Mucosa of rectum (tissue), 2 donors: ENCODE data around the gene RSPH1.
A peak's percentile ranks its signal among the peaks of the same experiment; 100 is the strongest.

Experiments used
- H3K27ac ChIP-seq, 2 donors: one replicate each; pipeline ENCODE4 v1.7.0; 2013; ENCODE audit warnings: inconsistent platforms in 2 of 2, low read depth in 2 of 2, low read length in 2 of 2
- H3K27me3 ChIP-seq, 2 donors: one replicate each; pipeline ENCODE4 v1.7.0; 2013; ENCODE audit warnings: low read length in 2 of 2; ENCODE audit not compliant: control insufficient read depth in 2 of 2, insufficient read depth in 2 of 2
- H3K36me3 ChIP-seq, 2 donors: one replicate each; pipeline ENCODE4 v1.7.0; 2013; ENCODE audit warnings: low read length in 2 of 2; ENCODE audit not compliant: control insufficient read depth in 2 of 2, insufficient read depth in 2 of 2
- H3K4me1 ChIP-seq, 2 donors: one replicate each; pipeline ENCODE4 v1.7.0; 2013; ENCODE audit warnings: low read length in 2 of 2, mild to moderate bottlenecking in 1 of 2; ENCODE audit not compliant: control insufficient read depth in 2 of 2, insufficient read depth in 2 of 2
- H3K4me3 ChIP-seq, 2 donors: one replicate each; pipeline ENCODE4 v1.7.0; 2013; ENCODE audit warnings: low read length in 2 of 2
- H3K9ac ChIP-seq, 2 donors: one replicate each; pipeline ENCODE4 v1.7.0; 2013; ENCODE audit warnings: low read length in 2 of 2, low read depth in 1 of 2, mild to moderate bottlenecking in 1 of 2
- H3K9me3 ChIP-seq, 2 donors: one replicate each; pipeline ENCODE4 v1.7.0; 2013; ENCODE audit warnings: low read length in 2 of 2; ENCODE audit not compliant: control insufficient read depth in 2 of 2
- donor health status: healthy.
- donor health status: Normal muscosa, but diverticular disease.

RSPH1 gene

DNA sequence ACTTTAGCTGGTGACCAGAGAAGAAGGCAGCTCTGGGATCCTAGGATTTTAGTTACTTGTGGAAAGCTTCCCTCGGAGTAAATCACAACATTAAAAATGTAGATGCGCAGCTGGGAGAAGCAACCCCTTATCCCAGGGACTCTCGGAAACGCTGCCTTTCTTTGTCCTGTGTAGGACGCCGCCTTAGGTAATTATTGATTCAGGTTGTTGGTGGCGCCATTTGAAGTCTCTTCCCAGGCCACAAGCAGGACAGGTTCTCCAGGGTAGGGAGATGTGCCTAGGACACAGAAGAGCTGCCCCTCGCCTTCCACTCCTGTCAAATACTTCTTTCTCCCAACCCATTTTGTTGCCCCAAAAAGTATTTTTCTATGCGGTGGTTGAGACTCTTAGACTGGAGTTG, 27.9 kb upstream of the RSPH1 start:
- Histone ChIP-seq H3K4me1 (peaks cover 49 to 53% of the 10 kb centered on the region in 2 donors), H3K27me3 (no peaks in the 10 kb centered on the region), H3K9me3 (no peaks in the 10 kb centered on the region), H3K36me3 (peaks cover 22 to 35% of the 10 kb centered on the region in 2 donors), H3K9ac (peak overlapping the region; percentile 56 to 58), H3K4me3 (peak overlapping the region; percentile 25 to 50), H3K27ac (peak overlapping the region; percentile 73 to 86)

DNA sequence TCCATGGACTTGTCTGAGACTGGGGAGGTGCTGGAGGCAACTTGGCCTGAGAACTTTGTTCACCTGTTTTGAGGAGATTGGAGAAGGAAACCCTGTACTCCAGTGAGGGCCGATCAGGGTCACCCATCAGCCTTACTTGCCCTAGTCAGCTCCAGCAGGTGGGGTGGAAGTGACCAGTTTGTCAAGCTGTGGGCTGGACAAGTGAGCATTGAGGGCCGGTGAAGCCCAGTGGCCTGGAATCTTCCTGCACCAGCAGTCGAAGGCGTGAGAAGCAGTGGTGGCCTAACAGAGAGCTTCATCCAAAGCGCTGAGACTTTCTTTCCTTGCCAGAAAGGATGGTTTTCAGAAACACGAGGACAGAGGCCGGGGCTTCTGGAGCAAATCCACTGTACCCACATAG, 27.2 kb upstream of the RSPH1 start:
- H3K9me3 ChIP-seq = no peaks in the 10 kb centered on the region
- H3K4me1 ChIP-seq = peaks cover 48 to 52% of the 10 kb centered on the region in 2 donors
- peak overlapping the region in 1 of 2 donors; percentile 25 for H3K27ac ChIP-seq
- H3K4me3 ChIP-seq = no peak overlapping the region
- peaks cover 29 to 41% of the 10 kb centered on the region in 2 donors for H3K36me3 ChIP-seq
- no peak overlapping the region for H3K9ac ChIP-seq
- H3K27me3 ChIP-seq = no peaks in the 10 kb centered on the region

DNA sequence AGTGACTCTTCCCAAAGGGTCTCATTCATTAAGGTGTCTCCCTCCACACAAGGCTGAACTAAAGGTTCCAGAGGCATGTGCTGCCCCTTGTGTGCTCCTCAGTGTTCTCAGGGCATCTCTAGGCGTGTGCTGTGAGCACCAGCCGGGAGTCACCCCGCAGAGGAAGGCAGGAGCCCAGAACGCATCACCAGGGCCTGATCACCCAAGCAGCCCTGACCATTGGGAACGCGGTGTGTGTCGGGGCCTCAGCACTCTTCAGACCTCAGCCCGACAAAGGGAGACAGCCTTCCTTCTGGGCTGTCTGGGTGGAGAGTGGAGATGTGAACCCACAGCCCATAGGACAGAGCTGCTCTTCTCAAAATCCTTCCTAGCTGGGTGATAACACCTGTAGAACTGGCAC, 26.7 kb upstream of the RSPH1 start:
- H3K27me3 ChIP-seq = no peaks in the 10 kb centered on the region
- no peaks in the 10 kb centered on the region for H3K9me3 ChIP-seq
- no peak overlapping the region for H3K9ac ChIP-seq
- peaks cover 43 to 52% of the 10 kb centered on the region in 2 donors for H3K4me1 ChIP-seq
- peaks cover 30 to 46% of the 10 kb centered on the region in 2 donors for H3K36me3 ChIP-seq
- H3K27ac ChIP-seq = peak overlapping the region in 1 of 2 donors; percentile 25
- no peak overlapping the region for H3K4me3 ChIP-seq

DNA sequence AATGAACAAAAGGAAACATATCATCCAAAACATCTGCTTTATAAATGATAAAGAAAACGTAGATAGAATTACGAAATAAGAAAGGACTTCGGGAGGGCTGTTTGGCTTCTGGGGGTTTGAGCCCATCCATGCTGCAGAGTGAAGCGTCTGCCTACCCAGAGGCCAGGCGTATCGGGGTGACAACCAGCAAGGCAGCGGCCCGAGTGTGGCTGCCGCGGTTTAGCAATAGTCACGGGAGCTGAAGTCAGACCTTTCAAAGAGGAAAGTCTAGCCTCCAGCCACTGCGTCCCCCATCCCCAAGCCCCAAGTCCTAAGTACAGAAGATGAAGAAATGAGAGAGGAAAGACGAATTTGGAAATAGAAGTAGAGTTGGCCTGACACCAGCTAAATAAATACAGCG, 26.2 kb upstream of the RSPH1 start:
- Histone ChIP-seq H3K4me1 (peaks cover 40 to 51% of the 10 kb centered on the region in 2 donors), H3K4me3 (no peak overlapping the region), H3K27me3 (no peaks in the 10 kb centered on the region), H3K36me3 (peaks cover 35 to 47% of the 10 kb centered on the region in 2 donors), H3K9me3 (no peaks in the 10 kb centered on the region), H3K27ac (no peak overlapping the region), H3K9ac (no peak overlapping the region)

DNA sequence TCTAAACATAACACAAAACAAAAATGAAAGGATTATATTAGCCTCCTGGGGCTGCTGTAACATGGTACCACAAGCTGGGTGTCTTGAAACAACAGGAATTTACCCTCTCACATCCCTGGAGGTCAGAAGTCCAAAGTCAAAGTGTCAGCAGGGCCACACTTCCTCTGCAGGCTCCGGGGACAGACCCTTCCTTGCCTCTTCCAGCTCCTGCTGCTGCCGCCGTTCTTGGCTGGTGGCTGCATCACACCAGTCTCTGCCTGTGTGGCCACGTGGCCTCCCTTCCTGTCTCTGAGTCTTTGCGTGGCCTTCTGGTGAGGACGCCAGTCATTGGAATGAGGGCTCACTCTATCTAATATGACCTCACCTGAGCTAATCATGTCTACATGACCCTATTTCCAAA, 25.8 kb upstream of the RSPH1 start:
- H3K4me1 ChIP-seq = peaks cover 35 to 50% of the 10 kb centered on the region in 2 donors
- H3K9me3 ChIP-seq = no peaks in the 10 kb centered on the region
- H3K9ac ChIP-seq = no peak overlapping the region
- H3K27me3 ChIP-seq = no peaks in the 10 kb centered on the region
- H3K27ac ChIP-seq = no peak overlapping the region
- peaks cover 39 to 47% of the 10 kb centered on the region in 2 donors for H3K36me3 ChIP-seq
- H3K4me3 ChIP-seq = no peak overlapping the region

DNA sequence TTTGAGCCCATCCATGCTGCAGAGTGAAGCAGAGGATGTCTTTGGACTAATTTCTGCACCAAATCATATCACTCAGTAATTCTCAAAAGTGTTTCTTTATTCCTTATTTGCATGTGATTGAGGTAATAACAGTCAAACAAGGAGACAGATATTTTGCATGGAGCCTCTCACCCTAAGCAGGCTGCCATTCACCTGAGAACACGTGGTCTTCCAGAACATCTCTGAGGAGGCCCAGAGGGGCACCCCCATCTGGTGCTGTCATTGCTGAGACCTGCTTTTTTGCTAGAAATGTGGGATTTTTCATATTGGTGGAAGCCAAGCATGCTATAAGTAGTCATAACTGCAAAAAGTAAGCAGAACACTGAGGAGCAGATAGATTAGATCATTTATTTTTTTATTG, 25.4 kb upstream of the RSPH1 start:
- Histone ChIP-seq H3K27ac (no peak overlapping the region), H3K9ac (no peak overlapping the region), H3K9me3 (no peaks in the 10 kb centered on the region), H3K4me1 (peaks cover 32 to 49% of the 10 kb centered on the region in 2 donors), H3K36me3 (peaks cover 39 to 47% of the 10 kb centered on the region in 2 donors), H3K27me3 (no peaks in the 10 kb centered on the region), H3K4me3 (no peak overlapping the region)

DNA sequence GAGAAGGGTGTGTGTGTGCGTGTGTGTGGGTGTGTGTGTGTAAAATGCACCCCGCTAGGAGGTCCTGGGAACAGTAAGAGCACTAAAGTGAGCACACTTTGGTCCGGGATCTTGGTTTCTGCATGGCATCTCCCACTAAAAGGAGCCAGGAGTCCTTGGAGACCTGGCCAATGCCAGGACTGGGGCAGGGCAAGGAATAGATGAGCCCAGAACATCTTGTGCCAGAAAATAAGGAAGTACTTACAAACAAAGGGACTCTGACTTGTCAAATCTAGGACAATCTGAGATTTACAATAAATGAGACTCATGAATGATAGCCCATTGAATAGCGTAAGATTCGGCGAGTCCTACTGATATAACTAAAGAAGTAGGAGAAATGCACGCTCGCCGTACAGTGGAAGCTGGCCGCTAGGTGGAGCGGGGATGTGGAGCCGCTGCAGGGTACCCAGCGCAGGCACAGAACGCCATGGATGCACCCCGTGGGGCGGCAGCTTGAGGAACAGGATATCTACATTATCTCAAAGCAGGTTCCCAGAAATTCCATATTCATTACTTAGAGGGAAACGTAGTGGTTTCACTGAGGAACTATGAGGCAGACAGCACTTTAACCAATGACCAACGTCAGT, 24.7 kb upstream of the RSPH1 start:
- H3K4me1 ChIP-seq = peaks cover 32 to 49% of the 10 kb centered on the region in 2 donors
- no peaks in the 10 kb centered on the region for H3K27me3 ChIP-seq
- no peak overlapping the region for H3K27ac ChIP-seq
- H3K9me3 ChIP-seq = no peaks in the 10 kb centered on the region
- H3K4me3 ChIP-seq = no peak overlapping the region
- no peak overlapping the region for H3K9ac ChIP-seq
- peaks cover 39 to 47% of the 10 kb centered on the region in 2 donors for H3K36me3 ChIP-seq

DNA sequence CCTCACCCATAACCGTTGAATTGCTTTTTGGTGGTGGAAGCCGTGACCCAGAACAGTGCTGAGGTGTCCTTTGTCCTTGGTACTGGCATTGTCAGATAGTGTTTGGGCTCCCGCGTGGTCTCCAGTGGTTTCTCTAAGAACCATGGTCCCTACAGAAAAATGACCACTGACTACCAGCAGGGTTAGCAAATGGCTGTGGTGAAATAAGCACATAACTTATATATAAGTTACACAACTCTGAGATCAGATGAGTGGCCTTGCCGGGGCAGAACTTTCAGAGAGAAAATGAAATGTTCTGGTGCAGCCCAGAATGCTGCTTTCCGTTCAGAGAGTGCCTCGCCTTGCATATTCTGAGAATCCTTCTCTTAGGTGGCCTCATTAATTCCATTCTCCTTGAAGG, 22.6 kb upstream of the RSPH1 start:
- Histone ChIP-seq H3K36me3 (peaks cover 39 to 47% of the 10 kb centered on the region in 2 donors), H3K4me1 (peaks cover 16 to 33% of the 10 kb centered on the region in 2 donors), H3K9me3 (no peaks in the 10 kb centered on the region), H3K4me3 (no peak overlapping the region), H3K27ac (no peak overlapping the region), H3K9ac (no peak overlapping the region), H3K27me3 (no peaks in the 10 kb centered on the region)

DNA sequence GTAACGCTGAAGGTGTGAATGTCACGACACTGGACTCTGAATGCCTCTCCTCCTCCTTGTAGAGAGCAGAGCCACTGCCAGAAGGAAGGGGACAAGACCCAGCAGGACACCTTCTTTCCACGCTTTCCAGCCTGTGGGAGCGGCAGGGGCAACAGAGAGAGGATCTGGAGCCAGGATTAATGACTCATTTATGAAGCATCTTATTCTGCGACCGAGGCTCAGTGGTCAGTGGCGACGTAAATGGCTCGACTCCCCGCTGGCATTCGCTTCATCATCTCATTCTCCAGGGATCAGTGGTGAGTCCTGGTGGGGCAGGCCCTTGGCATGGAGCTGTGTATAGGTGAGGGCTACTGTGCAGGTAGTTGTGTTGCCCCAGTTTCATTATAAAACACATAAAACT, 22.2 kb upstream of the RSPH1 start:
- Histone ChIP-seq H3K27ac (no peak overlapping the region), H3K4me3 (no peak overlapping the region), H3K9me3 (no peaks in the 10 kb centered on the region), H3K9ac (no peak overlapping the region), H3K4me1 (peaks cover 13 to 33% of the 10 kb centered on the region in 2 donors), H3K36me3 (peaks cover 39 to 47% of the 10 kb centered on the region in 2 donors), H3K27me3 (no peaks in the 10 kb centered on the region)

DNA sequence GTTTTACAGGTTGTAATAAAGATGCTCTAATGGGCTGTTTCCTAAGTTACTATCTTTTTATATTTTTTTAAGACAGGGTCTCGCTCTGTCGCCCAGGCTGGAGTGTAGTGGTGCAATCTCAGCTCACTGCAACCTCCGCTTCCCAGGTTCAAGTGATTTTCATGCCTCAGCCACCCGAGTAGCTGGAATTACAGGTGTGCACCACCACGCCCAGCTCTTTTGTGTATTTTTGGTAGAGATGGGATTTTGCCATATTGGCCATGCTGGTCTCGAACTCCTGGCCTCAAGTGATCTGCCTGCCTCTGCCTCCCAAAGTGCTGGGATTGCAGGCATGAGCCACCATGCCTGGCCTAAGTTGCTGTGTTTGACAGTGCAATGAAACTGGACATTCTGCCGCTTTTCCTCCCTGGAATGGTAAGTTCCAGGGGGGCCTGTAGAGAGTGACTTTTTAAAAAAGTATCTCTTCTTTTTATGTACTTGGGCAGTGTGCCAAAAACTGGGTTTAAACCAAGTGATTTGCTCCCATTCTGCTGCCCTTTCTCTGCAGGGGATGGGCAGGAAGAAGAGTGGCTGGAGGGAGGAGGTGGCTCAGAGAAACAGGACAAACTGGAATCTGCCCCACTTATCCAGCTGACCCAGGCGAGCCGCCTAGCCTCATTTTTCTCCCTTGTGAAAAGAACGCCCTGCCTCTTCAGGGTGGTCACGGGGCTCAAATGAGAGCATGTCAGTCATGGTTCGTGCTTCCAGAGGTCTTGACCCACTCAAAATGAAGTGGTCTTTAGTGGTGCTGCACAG, 19.9 kb upstream of the RSPH1 start:
- Histone ChIP-seq H3K9me3 (no peaks in the 10 kb centered on the region), H3K4me1 (peaks cover 13 to 34% of the 10 kb centered on the region in 2 donors), H3K27ac (peak overlapping the region in 1 of 2 donors; percentile 90), H3K9ac (peak overlapping the region in 1 of 2 donors; percentile 94), H3K36me3 (peaks cover 25 to 32% of the 10 kb centered on the region in 2 donors), H3K27me3 (no peaks in the 10 kb centered on the region), H3K4me3 (peak overlapping the region; percentile 86 to 87)
